ENCODE measurements around the gene SERPINA12.

The SERPINA12 gene

GRCh38 chr14:94505641-94506040 is 3.6 kb downstream of the SERPINA12 start:
- H3K4me3 ChIP-seq (ENCODE audit: low read length): no peak overlapping the region
- TF ChIP-seq, protein P1, sequence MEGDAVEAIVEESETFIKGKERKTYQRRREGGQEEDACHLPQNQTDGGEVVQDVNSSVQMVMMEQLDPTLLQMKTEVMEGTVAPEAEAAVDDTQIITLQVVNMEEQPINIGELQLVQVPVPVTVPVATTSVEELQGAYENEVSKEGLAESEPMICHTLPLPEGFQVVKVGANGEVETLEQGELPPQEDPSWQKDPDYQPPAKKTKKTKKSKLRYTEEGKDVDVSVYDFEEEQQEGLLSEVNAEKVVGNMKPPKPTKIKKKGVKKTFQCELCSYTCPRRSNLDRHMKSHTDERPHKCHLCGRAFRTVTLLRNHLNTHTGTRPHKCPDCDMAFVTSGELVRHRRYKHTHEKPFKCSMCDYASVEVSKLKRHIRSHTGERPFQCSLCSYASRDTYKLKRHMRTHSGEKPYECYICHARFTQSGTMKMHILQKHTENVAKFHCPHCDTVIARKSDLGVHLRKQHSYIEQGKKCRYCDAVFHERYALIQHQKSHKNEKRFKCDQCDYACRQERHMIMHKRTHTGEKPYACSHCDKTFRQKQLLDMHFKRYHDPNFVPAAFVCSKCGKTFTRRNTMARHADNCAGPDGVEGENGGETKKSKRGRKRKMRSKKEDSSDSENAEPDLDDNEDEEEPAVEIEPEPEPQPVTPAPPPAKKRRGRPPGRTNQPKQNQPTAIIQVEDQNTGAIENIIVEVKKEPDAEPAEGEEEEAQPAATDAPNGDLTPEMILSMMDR (IDR thresholded peaks at IDR 0.05; ENCODE audit: insufficient read depth, low read depth, low read length, missing control alignments): no peak
- no peak for DNase-seq (ENCODE audit: low read depth)

DNA sequence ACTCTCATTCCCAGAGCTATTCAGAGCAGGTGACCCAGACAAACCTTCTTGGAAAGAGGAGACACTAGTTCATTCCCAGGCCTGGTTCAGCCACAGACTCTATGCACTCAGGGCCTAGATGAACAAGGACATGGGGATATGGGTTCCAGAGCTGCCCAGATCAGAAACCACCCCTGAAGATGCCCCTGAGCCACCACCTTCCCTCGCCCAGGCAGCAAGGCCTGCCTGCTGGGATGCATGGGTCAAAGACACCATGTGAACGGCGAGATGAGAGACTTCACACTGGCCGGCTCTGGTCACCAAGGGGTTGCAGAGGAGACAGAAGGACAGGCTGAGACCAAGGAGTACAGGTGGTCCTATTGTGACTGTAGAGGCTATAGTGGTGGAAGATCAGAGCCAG is 4.1 kb downstream of the SERPINA12 start:
- TF ChIP-seq, protein P1 (IDR thresholded peaks at IDR 0.05; ENCODE audit: insufficient read depth, low read depth, low read length, missing control alignments): no peak
- H3K4me3 ChIP-seq (ENCODE audit: low read length): no peak overlapping the region
- DNase-seq (ENCODE audit: low read depth): no peak

DNA sequence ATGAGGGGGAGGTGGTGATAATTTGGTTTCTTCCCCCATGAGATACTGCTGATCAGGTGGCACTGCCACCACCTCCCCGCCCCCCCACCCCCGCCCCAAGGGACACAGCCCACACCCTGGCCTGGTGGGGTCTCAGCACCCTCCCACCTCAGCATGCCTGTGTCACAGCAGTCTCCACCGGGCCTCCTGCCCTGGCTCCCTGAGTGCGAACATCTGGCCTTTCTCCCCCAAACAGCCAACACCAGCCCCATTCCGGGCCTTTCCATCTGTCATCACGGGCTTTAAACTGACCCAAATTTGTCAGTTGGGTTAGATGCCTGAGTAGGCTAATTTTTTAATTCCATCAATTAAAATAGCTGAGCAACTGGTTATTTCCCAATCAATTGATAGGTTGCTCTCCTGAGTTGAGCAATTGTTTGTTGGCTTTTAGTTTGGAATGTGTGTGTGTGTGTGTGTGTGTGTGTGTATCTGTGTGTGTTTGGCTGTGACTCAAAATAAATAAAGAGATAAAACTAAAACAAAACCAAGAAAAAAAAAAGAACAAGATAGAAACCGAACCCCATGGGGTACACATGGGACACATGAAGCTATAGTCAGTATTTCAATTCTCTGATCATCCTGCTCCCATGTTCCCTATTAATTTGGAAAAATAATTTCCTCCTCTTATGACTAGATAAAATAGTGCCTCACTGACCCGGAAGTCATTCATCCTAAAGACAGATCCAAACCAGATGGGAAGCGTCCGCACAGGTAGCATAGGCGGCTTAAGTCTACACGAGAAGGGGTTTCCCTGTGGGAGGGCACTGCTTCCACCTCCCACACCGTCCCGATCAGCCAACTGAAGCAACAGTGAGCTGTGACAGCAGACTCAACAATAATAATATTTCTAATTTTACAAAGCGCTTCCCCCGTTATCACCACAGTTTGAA is 7.4 kb downstream of the SERPINA12 start:
- TF ChIP-seq, protein P1 (IDR thresholded peaks at IDR 0.05; ENCODE audit: insufficient read depth, low read depth, low read length, missing control alignments): no peak
- no peak for DNase-seq (ENCODE audit: low read depth)
- no peak overlapping the region for H3K4me3 ChIP-seq (ENCODE audit: low read length)

- TF ChIP-seq, protein P1 (IDR thresholded peaks at IDR 0.05; ENCODE audit: insufficient read depth, low read depth, low read length, missing control alignments): no peak
- DNase-seq (ENCODE audit: low read depth): no peak
- no peak overlapping the region for H3K4me3 ChIP-seq (ENCODE audit: low read length)
These were observed 9.0 kb downstream of the SERPINA12 start for GRCh38 chr14:94500264-94500663.

DNA sequence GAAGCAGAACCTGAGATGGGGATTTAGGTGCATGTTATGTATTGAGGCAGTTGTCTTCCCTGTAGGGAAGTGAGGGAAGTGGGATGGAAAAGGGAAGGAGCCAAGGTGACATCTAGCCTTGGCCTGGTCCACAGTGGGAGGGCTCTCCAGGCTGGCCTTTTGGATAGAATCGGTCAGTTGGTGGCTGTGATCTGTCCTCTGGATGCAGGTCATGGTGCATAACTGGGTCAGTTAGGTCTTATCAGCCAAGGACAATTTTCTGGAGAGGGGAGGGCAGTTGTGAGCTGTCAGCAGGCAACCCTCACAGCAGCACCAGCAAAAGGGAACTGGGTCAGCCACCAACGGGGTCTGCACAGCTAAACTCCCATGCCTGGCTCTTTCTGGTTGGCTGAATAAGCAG is 9.6 kb downstream of the SERPINA12 start:
- TF ChIP-seq, protein P1 (IDR thresholded peaks at IDR 0.05; ENCODE audit: insufficient read depth, low read depth, low read length, missing control alignments): no peak
- no peak for DNase-seq (ENCODE audit: low read depth)
- no peak overlapping the region for H3K4me3 ChIP-seq (ENCODE audit: low read length)

- TF ChIP-seq, protein P1 (IDR thresholded peaks at IDR 0.05; ENCODE audit: insufficient read depth, low read depth, low read length, missing control alignments): no peak
- no peak overlapping the region for H3K4me3 ChIP-seq (ENCODE audit: low read length)
- no peak for DNase-seq (ENCODE audit: low read depth)
These were observed 11.1 kb downstream of the SERPINA12 start for GRCh38 chr14:94498215-94498614.

- TF ChIP-seq, protein P1 (IDR thresholded peaks at IDR 0.05; ENCODE audit: insufficient read depth, low read depth, low read length, missing control alignments): no peak
- H3K4me3 ChIP-seq (ENCODE audit: low read length): no peak overlapping the region
- DNase-seq (ENCODE audit: low read depth): no peak
These were observed 15.2 kb downstream of the SERPINA12 start for GRCh38 chr14:94494085-94494484.
